ENCODE measurements around the gene CITED4. TPM values are rescaled to one million over a fixed set of nuclear protein-coding genes. Genes with fewer than 3 reads are reported as not detected.

Gene CITED4
- polyA plus RNA-seq, 3 donors, result 2.4 to 18.8 (median 17.1) TPM

GRCh38 chr1:40837601-40838000, 24.6 kb downstream of the CITED4 start:
- Histone ChIP-seq H3K36me3 (replicated peaks in 1 of 2; ENCODE audit: control insufficient read depth in 1 of 2, insufficient read depth in 2 of 2, low read length in 2 of 2) (no peaks in the 10 kb centered on the region), H2AFZ (ENCODE audit: insufficient read depth, low read depth, low read length, poor library complexity, severe bottlenecking) (no peak overlapping the region), H3K27ac (ENCODE audit: low read depth in 1 of 2, low read length in 2 of 2) (no peak overlapping the region), H4K20me1 (ENCODE audit: insufficient read depth, low read length) (no peaks in the 10 kb centered on the region), H3K27me3 (ENCODE audit: control insufficient read depth in 2 of 2, insufficient read depth in 2 of 2, low read length in 2 of 2) (peaks cover 6 to 12% of the 10 kb centered on the region in 2 donors), H3K4me1 (ENCODE audit: control insufficient read depth in 1 of 2, insufficient read depth in 2 of 2, low read length in 2 of 2) (no peaks in the 10 kb centered on the region), H3K4me3 (replicated peaks in 1 of 3; ENCODE audit: low read depth in 2 of 3, low read length in 3 of 3) (no peak overlapping the region), H3K9ac (ENCODE audit: insufficient read depth, low read length, poor library complexity, severe bottlenecking) (no peak overlapping the region), H3K79me2 (ENCODE audit: insufficient read depth, low read length) (no peaks in the 10 kb centered on the region), H3K9me3 (replicated peaks in 1 of 2; ENCODE audit: control insufficient read depth in 1 of 2, insufficient read depth in 1 of 2, low read length in 2 of 2) (no peaks in the 10 kb centered on the region), H3K4me2 (replicated peaks; ENCODE audit: extremely low read depth, low read length, poor library complexity, severe bottlenecking) (no peak overlapping the region)
- no peak for TF ChIP-seq CTCF (IDR thresholded peaks at IDR 0.05)
- 41% methylated on average over 7 of the region's 24 CpGs for WGBS (ENCODE audit: insufficient coverage)
- Mint-ChIP-seq H3K4me1 (peaks cover 10% of the 10 kb centered on the region), H3K27me3 (ENCODE audit: low read depth in 3 of 3) (peaks cover 17 to 22% (median 20%) of the 10 kb centered on the region in 3 donors), H3K4me3 (no peak overlapping the region), H3K9me3 (peaks cover 0 to 3% (median 1%) of the 10 kb centered on the region in 7 donors), H3K36me3 (peaks cover 0 to 4% of the 10 kb centered on the region in 2 donors), H3K27ac (no peak overlapping the region)
- DNase-seq, result no peak
- intact Hi-C loops (cut with micrococcal nuclease), result no loop called here

- Mint-ChIP-seq H3K4me3 (no peak overlapping the region), H3K36me3 (no peaks in the 10 kb centered on the region), H3K9me3 (no peaks in the 10 kb centered on the region), H3K27me3 (ENCODE audit: low read depth in 3 of 3) (peaks cover 9 to 16% (median 9%) of the 10 kb centered on the region in 3 donors), H3K27ac (no peak overlapping the region), H3K4me1 (peaks cover 6% of the 10 kb centered on the region)
- no peak for TF ChIP-seq CTCF (IDR thresholded peaks at IDR 0.05)
- Histone ChIP-seq H3K9me3 (replicated peaks in 1 of 2; ENCODE audit: control insufficient read depth in 1 of 2, insufficient read depth in 1 of 2, low read length in 2 of 2) (no peaks in the 10 kb centered on the region), H3K79me2 (ENCODE audit: insufficient read depth, low read length) (no peaks in the 10 kb centered on the region), H4K20me1 (ENCODE audit: insufficient read depth, low read length) (no peaks in the 10 kb centered on the region), H3K27ac (ENCODE audit: low read depth in 1 of 2, low read length in 2 of 2) (no peak overlapping the region), H3K4me3 (replicated peaks in 1 of 3; ENCODE audit: low read depth in 2 of 3, low read length in 3 of 3) (no peak overlapping the region), H3K9ac (ENCODE audit: insufficient read depth, low read length, poor library complexity, severe bottlenecking) (no peak overlapping the region), H3K27me3 (ENCODE audit: control insufficient read depth in 2 of 2, insufficient read depth in 2 of 2, low read length in 2 of 2) (peaks cover 6% of the 10 kb centered on the region in 2 donors), H3K4me1 (ENCODE audit: control insufficient read depth in 1 of 2, insufficient read depth in 2 of 2, low read length in 2 of 2) (no peaks in the 10 kb centered on the region), H2AFZ (ENCODE audit: insufficient read depth, low read depth, low read length, poor library complexity, severe bottlenecking) (no peak overlapping the region), H3K4me2 (replicated peaks; ENCODE audit: extremely low read depth, low read length, poor library complexity, severe bottlenecking) (no peak overlapping the region), H3K36me3 (replicated peaks in 1 of 2; ENCODE audit: control insufficient read depth in 1 of 2, insufficient read depth in 2 of 2, low read length in 2 of 2) (no peaks in the 10 kb centered on the region)
- WGBS (ENCODE audit: insufficient coverage), result 74% methylated on average over 4 of the region's 4 CpGs
- DNase-seq, result no peak
- intact Hi-C loops (cut with micrococcal nuclease), result no loop called here
These were observed 25.9 kb downstream of the CITED4 start for GRCh38 chr1:40836283-40836682.

Measured in CD14-positive monocyte (primary cell).